Brain pericyte (primary cell): Measurements from ENCODE around the gene CTIF.

Source experiments
- DNase-seq: peaks from one replicate; pipeline ENCODE4 v3.0.0-alpha.2; 2012; ENCODE audit warnings: low read depth, low spot score

The CTIF gene

GRCh38 chr18:48533340-48534070, 5.3 kb upstream of the CTIF start:
- DNase-seq = no peak

GRCh38 chr18:48534364-48534763, 4.5 kb upstream of the CTIF start:
- peak; percentile 63 for DNase-seq

- no peak for DNase-seq
Measured at GRCh38 chr18:48535956-48536355, 2.9 kb upstream of the CTIF start.

- DNase-seq = no peak
Measured at GRCh38 chr18:48536516-48536915, 2.3 kb upstream of the CTIF start.

GRCh38 chr18:48539406-48540250, 797 bp downstream of the CTIF start:
- no peak for DNase-seq

GRCh38 chr18:48540251-48541025, 1.6 kb downstream of the CTIF start:
- DNase-seq = no peak

- DNase-seq = no peak
Measured at GRCh38 chr18:48541026-48541746, 2.4 kb downstream of the CTIF start.

- no peak for DNase-seq
Measured at GRCh38 chr18:48541747-48542400, 3.0 kb downstream of the CTIF start.

- no peak for DNase-seq
Measured at GRCh38 chr18:48542513-48543181, 3.8 kb downstream of the CTIF start.

GRCh38 chr18:48543228-48543627, 4.4 kb downstream of the CTIF start:
- no peak for DNase-seq

GRCh38 chr18:48544116-48544515, 5.3 kb downstream of the CTIF start:
- DNase-seq = no peak

- DNase-seq = no peak
Measured at GRCh38 chr18:48544661-48545415, 6.0 kb downstream of the CTIF start.

- DNase-seq = no peak
Measured at GRCh38 chr18:48545757-48546321, 7.0 kb downstream of the CTIF start.

- no peak for DNase-seq
Measured at GRCh38 chr18:48546396-48546795, 7.6 kb downstream of the CTIF start.

- DNase-seq = no peak
Measured at GRCh38 chr18:48547531-48547981, 8.7 kb downstream of the CTIF start.

GRCh38 chr18:48548011-48548771, 9.4 kb downstream of the CTIF start:
- no peak for DNase-seq

GRCh38 chr18:48548921-48549320, 10.1 kb downstream of the CTIF start:
- DNase-seq = no peak

GRCh38 chr18:48550101-48550729, 11.4 kb downstream of the CTIF start:
- no peak for DNase-seq
